SK-N-MC (cell line): Measurements from ENCODE around the gene FSIP1.

ENCODE experiments used
- EZH2 ChIP-seq: fragments of 200-600 bp; sonication (generic); IDR thresholded peaks from one replicate; pipeline ENCODE4 v1.6.1; 2017; ENCODE audit warnings: antibody characterized with exemption
- FOXP2 ChIP-seq: optimal IDR thresholded peaks from 2 replicates; pipeline ENCODE3; 2011; ENCODE audit warnings: mild to moderate bottlenecking, moderate library complexity; ENCODE audit not compliant: insufficient read depth; ENCODE audit errors: extremely low read length, control extremely low read depth
- POLR2AphosphoS5 ChIP-seq: IDR thresholded peaks from 2 replicates; pipeline ENCODE4 v1.6.1; 2012; ENCODE audit warnings: mild to moderate bottlenecking, low read depth, low read length, borderline replicate concordance

DNA sequence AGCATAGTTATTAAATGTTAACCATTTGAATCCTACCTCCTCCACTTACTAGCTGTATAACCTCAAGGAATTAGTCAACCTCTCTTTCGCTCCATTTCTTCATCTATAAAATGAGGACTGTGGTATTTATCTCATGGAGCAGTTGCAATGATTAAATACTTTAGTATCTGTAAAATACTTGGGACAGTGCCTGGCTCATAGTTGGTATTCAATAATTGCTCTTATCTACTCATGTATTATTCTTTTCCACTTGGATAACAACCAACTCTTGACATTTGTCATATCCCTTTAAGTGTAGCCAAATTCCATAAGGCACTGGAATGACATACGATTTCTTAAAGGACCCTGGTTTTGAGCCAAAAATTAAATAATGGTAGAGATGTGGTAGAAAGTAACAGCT is 72.0 kb downstream of the FSIP1 start:
- no peak for TF ChIP-seq EZH2
- no peak for TF ChIP-seq POLR2AphosphoS5
- TF ChIP-seq FOXP2 = no peak
